Astrocyte of the spinal cord (primary cell): ENCODE data around the gene TAS2R41.
"Not testable (repeated sequence)": the region's sequence is repeated elsewhere in the genome, so short reads cannot be mapped to it uniquely, and the experiment has no call there.

Experiments used
- DNase-seq: peaks from one replicate; pipeline ENCODE4 v3.0.0; 2011; ENCODE audit warnings: low read depth, low spot score
- H3K4me3 ChIP-seq: 2 replicates; pipeline ENCODE4 v1.5.1; 2011; ENCODE audit warnings: low read depth, mild to moderate bottlenecking, low read length, moderate library complexity
- in situ Hi-C: cut with HindIII; loops from 2 replicates; pipeline ENCODE4 v1.10.0; 2017; ENCODE audit warnings: low sequenced_read_pairs
- TF ChIP-seq, protein P1 (sequence below): IDR thresholded peaks from 2 replicates; pipeline ENCODE4 v1.5.1; 2012; ENCODE audit warnings: low read depth, mild to moderate bottlenecking, low read length, inconsistent platforms

The TAS2R41 gene

DNA sequence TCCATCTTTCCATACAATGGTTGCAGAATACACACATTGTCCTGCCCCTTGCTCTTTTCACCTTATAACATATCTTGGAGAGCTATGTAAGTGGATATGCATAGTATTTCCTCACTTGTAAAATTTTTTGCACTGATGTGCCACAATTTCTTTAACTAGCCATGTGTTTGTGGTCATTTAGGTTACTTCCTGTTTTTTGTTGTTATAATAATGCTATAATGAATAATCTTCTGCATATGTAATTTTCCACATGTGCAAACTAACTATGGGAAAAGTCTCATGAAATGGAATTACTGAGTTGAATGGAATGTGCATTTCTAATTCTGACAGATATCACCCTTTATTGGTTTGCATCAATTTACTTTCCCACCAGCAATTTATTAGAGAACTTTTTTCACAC lies 2.8 kb downstream of the TAS2R41 start:
- TF ChIP-seq, protein P1, sequence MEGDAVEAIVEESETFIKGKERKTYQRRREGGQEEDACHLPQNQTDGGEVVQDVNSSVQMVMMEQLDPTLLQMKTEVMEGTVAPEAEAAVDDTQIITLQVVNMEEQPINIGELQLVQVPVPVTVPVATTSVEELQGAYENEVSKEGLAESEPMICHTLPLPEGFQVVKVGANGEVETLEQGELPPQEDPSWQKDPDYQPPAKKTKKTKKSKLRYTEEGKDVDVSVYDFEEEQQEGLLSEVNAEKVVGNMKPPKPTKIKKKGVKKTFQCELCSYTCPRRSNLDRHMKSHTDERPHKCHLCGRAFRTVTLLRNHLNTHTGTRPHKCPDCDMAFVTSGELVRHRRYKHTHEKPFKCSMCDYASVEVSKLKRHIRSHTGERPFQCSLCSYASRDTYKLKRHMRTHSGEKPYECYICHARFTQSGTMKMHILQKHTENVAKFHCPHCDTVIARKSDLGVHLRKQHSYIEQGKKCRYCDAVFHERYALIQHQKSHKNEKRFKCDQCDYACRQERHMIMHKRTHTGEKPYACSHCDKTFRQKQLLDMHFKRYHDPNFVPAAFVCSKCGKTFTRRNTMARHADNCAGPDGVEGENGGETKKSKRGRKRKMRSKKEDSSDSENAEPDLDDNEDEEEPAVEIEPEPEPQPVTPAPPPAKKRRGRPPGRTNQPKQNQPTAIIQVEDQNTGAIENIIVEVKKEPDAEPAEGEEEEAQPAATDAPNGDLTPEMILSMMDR = no peak
- no peak overlapping the region for H3K4me3 ChIP-seq
- in situ Hi-C loops = no loop called here
- DNase-seq = no peak

DNA sequence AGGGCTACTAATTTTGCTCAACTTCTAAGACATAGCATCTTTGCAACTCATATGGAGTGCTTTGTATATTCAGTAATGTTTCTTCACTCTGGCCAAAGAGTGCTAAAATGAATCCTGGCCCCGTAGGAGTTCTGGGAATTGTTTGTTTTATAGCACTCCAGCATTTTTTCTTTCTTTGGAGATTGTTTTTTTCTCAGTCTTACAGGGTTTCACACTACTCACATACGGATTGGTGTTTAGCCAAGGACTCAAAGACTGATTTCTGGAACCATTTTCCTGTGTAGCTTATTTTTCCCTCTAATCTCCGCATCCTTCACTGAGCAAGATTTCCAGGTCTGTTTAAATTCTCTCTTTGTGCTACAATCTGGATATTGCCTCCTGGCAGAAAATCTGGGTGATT lies 6.4 kb downstream of the TAS2R41 start:
- TF ChIP-seq, protein P1 = no peak
- DNase-seq = no peak
- H3K4me3 ChIP-seq = no peak overlapping the region
- in situ Hi-C loops = no loop called here

DNA sequence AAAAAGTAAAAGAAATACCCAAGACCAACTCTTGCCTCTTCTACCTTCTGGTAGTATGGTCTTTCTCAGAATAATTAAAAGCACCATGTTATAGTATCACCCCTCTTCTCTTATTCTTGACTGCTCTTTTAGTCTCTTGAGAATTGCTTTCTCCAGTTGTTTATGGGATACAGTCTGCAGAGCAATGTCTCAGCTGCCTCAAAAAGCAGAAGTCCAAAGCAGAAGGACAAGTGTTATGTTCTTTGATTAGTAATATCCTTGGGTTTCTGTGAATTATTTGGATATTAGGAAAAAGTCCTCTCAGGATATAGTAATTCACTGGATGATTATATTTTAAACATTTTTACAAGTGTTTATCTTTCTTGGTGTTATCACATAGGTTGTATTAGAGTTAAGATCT lies 7.4 kb downstream of the TAS2R41 start:
- DNase-seq = no peak
- in situ Hi-C loops = no loop called here
- H3K4me3 ChIP-seq = no peak overlapping the region
- TF ChIP-seq, protein P1 = no peak

DNA sequence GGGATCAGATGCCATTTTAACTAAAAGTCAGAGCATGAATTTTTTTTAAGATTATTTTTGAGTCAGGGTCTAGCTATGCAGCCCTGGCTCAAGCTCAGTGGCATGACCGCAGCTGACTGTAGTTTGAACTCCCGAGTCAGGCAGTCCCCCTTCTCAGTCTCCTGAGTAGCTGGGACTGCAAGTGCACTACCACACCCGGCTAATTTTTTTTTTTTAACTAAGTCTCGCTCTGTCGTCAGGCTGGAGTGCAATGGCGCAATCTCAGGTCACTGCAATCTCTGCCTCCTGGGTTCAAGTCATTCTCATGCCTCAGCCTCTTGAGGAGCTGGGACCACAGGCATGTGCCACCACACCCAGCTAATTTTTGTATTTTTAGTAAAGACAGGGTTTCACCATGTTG lies 7.8 kb downstream of the TAS2R41 start:
- H3K4me3 ChIP-seq = no peak overlapping the region

DNA sequence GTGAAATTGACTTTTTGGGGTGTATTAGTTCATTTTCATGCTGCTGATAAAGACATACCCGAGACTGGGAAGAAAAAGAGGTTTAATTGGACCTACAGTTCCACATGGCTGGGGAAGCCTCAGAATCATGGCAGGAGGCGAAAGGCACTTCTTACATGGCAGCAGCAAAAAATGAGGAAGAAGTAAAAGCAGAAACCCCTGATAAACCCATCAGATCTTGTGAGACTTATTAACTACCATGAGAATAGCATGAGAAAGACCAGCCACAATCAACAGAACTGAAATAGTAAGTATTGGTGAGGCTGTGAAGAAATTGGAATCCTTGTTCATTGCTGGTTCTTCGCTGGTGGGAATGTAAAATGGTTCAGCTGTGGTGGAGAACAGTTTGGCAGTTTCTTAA lies 8.6 kb downstream of the TAS2R41 start:
- DNase-seq, in situ Hi-C loops, H3K4me3 ChIP-seq: not testable (repeated sequence)

More for the DNA sequence above, 7.8 kb downstream of the TAS2R41 start:
- DNase-seq = no peak
- in situ Hi-C loops = no loop called here
- TF ChIP-seq, protein P1 = no peak

DNA sequence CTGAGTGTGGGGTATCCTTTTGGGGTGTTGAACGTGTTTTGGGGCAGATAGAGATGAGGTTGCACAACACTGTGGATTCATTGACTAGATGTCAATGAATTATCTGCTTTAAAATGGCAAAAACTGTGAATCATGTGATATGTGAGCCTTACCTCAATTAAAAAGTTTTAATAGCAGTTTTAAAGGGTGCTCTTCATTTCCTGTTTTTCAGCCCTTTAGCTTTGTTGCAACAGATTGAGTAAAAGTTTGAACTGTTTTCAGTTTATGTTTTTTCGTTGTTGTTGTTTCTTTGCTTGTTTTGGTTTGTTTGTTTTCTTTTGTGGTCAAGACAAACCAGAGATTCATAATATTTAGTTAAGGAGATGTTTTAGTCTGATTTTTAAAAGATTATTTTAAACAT lies 9.4 kb downstream of the TAS2R41 start:
- DNase-seq = no peak
- in situ Hi-C loops = no loop called here
- H3K4me3 ChIP-seq = no peak overlapping the region
- TF ChIP-seq, protein P1 = no peak

DNA sequence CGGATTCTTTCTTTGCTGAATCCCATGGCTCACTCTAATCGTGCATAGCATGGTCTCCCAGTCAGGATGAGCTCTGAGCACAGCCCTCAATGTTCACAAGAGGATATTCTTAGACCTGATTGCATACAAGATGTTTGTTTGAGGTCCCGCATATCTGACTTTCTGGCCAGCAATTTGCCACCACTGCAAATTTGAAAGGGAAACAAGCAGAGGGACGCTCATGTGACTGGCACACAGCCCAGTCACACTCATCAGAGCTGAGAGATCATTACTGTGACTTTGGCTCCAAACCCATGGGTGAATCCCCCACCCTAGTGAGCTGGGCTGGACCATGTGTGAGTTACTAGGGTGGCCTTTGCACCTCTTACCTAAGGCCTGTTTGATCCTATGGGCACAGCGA lies 9.9 kb downstream of the TAS2R41 start:
- TF ChIP-seq, protein P1 = no peak
- in situ Hi-C loops = no loop called here
- no peak overlapping the region for H3K4me3 ChIP-seq
- DNase-seq = no peak
